K562 (cell line): ENCODE data around the gene NAA80. TPM values are rescaled to one million over a fixed set of nuclear protein-coding genes. Genes with fewer than 3 reads are reported as not detected.

Source experiments
- ATAC-seq: fragments of 200-7000 bp; cut with Tn5 transposase; 3 replicates; pipeline ENCODE4 v1.9.1; 2020; ENCODE audit warnings: moderate library complexity
- BruUV-seq: library from RNA; stranded (reverse); fragments of 400-500 nt; replicated peaks from 2 replicates; lab custom pipeline; 2021; lab: Mats Ljungman, UMichigan
- CTCF ChIA-PET: fragments of 300-600 bp; formaldehyde crosslinking; extraction: SDS; loops from one replicate; lab custom pipeline; 2021; ENCODE audit warnings: low intra/inter-chr PET ratio; lab: Yijun Ruan, JAX
- POLR2A ChIA-PET: fragments of 300-600, 350-650 bp; sonication (Branson Sonifier 250); formaldehyde crosslinking; extraction: SDS; loops from one replicate; lab custom pipeline; 2021; ENCODE audit warnings: antibody characterized with exemption, inconsistent platforms; lab: Yijun Ruan, JAX
- DNase-seq, 4 experiments: peaks; one replicate each; pipeline versions ENCODE4 v3.0.0 to v3.0.0-alpha.2; 2011 to 2018; ENCODE audit warnings: low spot score in 3 of 4, mixed read lengths in 3 of 4; ENCODE audit errors: extremely low read depth in 1 of 4
- FAIRE-seq: peaks from 2 replicates; lab custom pipeline; 2011; peaks lifted over from hg19 to GRCh38; lab: Jason Lieb, UNC
- H2AFZ ChIP-seq: 2 replicates; pipeline ENCODE4 v1.6.0; 2011; ENCODE audit warnings: low read depth, low read length, control low read depth, inconsistent platforms
- H3K27ac ChIP-seq: fragments of 200-600 bp; 3 replicates; pipeline ENCODE4 v1.8.0; 2011; ENCODE audit warnings: low read depth, mild to moderate bottlenecking, control low read depth, inconsistent platforms, low read length, moderate library complexity, mixed read lengths; ENCODE audit errors: extremely low read depth
- H3K27me3 ChIP-seq, 2 experiments: fragments of 300-600 bp in 1 of 2; 2 replicates in 1 of 2; 3 replicates in 1 of 2; pipeline versions ENCODE4 v1.6.0 to v1.8.0; 2011; ENCODE audit warnings: inconsistent platforms in 2 of 2, low read length in 2 of 2, mild to moderate bottlenecking in 1 of 2, mixed read lengths in 1 of 2, moderate library complexity in 1 of 2; ENCODE audit not compliant: control insufficient read depth in 2 of 2, insufficient read depth in 2 of 2
- H3K36me3 ChIP-seq: fragments of 300-600 bp; 3 replicates; pipeline ENCODE4 v1.8.0; 2011; ENCODE audit warnings: mild to moderate bottlenecking, low read length, inconsistent platforms; ENCODE audit not compliant: control insufficient read depth, insufficient read depth
- H3K4me1 ChIP-seq, 2 experiments: fragments of 200-600 bp in 1 of 2; replicated peaks in 1 of 2; 2 replicates in 1 of 2; 3 replicates in 1 of 2; pipeline versions ENCODE4 v1.5.1 to v1.8.0; 2011; ENCODE audit warnings: inconsistent platforms in 2 of 2, low read length in 2 of 2, mild to moderate bottlenecking in 1 of 2, mixed read lengths in 1 of 2, moderate library complexity in 1 of 2; ENCODE audit not compliant: control insufficient read depth in 2 of 2, insufficient read depth in 2 of 2
- H3K4me2 ChIP-seq: 2 replicates; pipeline ENCODE4 v1.6.1; 2011; ENCODE audit warnings: low read length, control low read depth, inconsistent platforms, mixed read lengths; ENCODE audit not compliant: insufficient read depth
- H3K4me3 ChIP-seq: fragments of 200-600 bp; sonication (generic), shearing (Covaris generic); 2 replicates; pipeline ENCODE4 v1.5.1; 2016; ENCODE audit warnings: control low read depth, inconsistent platforms
- H3K79me2 ChIP-seq: fragments of 200-600 bp; 3 replicates; pipeline ENCODE4 v1.8.0; 2011; ENCODE audit warnings: low read length, inconsistent platforms; ENCODE audit not compliant: control insufficient read depth, insufficient read depth
- H3K9ac ChIP-seq, 2 experiments: 2 replicates each; pipeline versions ENCODE4 v1.6.0 to v1.6.1; 2011; ENCODE audit warnings: low read depth in 2 of 2, low read length in 2 of 2, control low read depth in 1 of 2, inconsistent platforms in 1 of 2, mild to moderate bottlenecking in 1 of 2, mixed read lengths in 1 of 2; ENCODE audit not compliant: insufficient read depth in 1 of 2
- H3K9me1 ChIP-seq: one replicate; pipeline ENCODE4 v1.6.0; 2011; ENCODE audit warnings: inconsistent platforms, mild to moderate bottlenecking, low read length, moderate library complexity; ENCODE audit not compliant: control insufficient read depth, insufficient read depth
- H3K9me3 ChIP-seq: replicated peaks from 2 replicates; pipeline ENCODE4 v1.5.1; 2011; ENCODE audit warnings: low read depth, low read length, inconsistent platforms; ENCODE audit not compliant: control insufficient read depth, insufficient read depth
- H4K20me1 ChIP-seq: replicated peaks from 2 replicates; pipeline ENCODE4 v1.6.1; 2011; ENCODE audit warnings: low read length, inconsistent platforms, mixed read lengths; ENCODE audit not compliant: control insufficient read depth, insufficient read depth
- ATF2 ChIP-seq: sonication (generic); formaldehyde crosslinking; IDR thresholded peaks from 2 replicates; pipeline ENCODE4 v1.8.1; 2022; ENCODE audit warnings: missing genetic modification reagents
- ATF4 ChIP-seq: fragments of 450-650 bp; formaldehyde crosslinking; IDR thresholded peaks from 2 replicates; pipeline ENCODE4 v1.4.0; 2022; ENCODE audit warnings: mild to moderate bottlenecking, moderate library complexity
- BCL6 ChIP-seq: fragments of 250-450 bp; sonication (Bioruptor Pico); IDR thresholded peaks from 2 replicates; pipeline ENCODE4 v1.4.0; 2020
- BDP1 ChIP-seq: IDR thresholded peaks from 3 replicates; pipeline ENCODE4 v1.6.1; 2011; ENCODE audit not compliant: insufficient read length, insufficient read depth
- CBX2 ChIP-seq: fragments of 200-600 bp; sonication (generic); IDR thresholded peaks from one replicate; pipeline ENCODE4 v1.6.1; 2012; ENCODE audit warnings: mild to moderate bottlenecking, low read length, inconsistent platforms; ENCODE audit not compliant: insufficient read depth, poor library complexity, severe bottlenecking
- CBX5 ChIP-seq: IDR thresholded peaks from 2 replicates; pipeline ENCODE4 v1.6.1; 2014; ENCODE audit warnings: low read depth, borderline replicate concordance
- DLX4 ChIP-seq: fragments of 250-450 bp; sonication (Bioruptor Pico); IDR thresholded peaks from 2 replicates; pipeline ENCODE4 v1.6.1; 2021; ENCODE audit warnings: mild to moderate bottlenecking
- HOXB6 ChIP-seq: fragments of 250-450 bp; sonication (Bioruptor Pico); IDR thresholded peaks from 2 replicates; pipeline ENCODE4 v1.5.1; 2022; ENCODE audit warnings: mild to moderate bottlenecking, borderline replicate concordance
- MXD1 ChIP-seq: fragments of 250-450 bp; sonication (Bioruptor Pico); IDR thresholded peaks from 2 replicates; pipeline ENCODE4 v1.8.0; 2021; ENCODE audit warnings: borderline replicate concordance, mild to moderate bottlenecking, moderate library complexity; ENCODE audit not compliant: poor library complexity, severe bottlenecking
- RBM25 ChIP-seq: fragments of 200-400 bp; formaldehyde crosslinking; IDR thresholded peaks from 2 replicates; pipeline ENCODE4 v1.6.1; 2018; ENCODE audit warnings: low read length, low read depth, moderate library complexity; ENCODE audit not compliant: severe bottlenecking
- SMARCC2 ChIP-seq: fragments of 450-650 bp; IDR thresholded peaks from 2 replicates; pipeline ENCODE4 v1.6.1; 2017; ENCODE audit warnings: antibody characterized with exemption, moderate library complexity, mild to moderate bottlenecking, low read depth
- SRF ChIP-seq, 2 experiments: fragments of 250-450, 450-650 bp in 1 of 2; sonication (Bioruptor Pico) in 1 of 2; sonication (generic) in 1 of 2; formaldehyde crosslinking; IDR thresholded peaks; 2 replicates each; pipeline versions ENCODE4 v1.5.0 to v1.5.1; 2020 to 2022; ENCODE audit warnings: mild to moderate bottlenecking in 1 of 2, missing genetic modification reagents in 1 of 2
- TOE1 ChIP-seq, 2 experiments: fragments of 450-650 bp in 1 of 2; sonication (generic) in 1 of 2; formaldehyde crosslinking in 1 of 2; IDR thresholded peaks; 2 replicates each; pipeline versions ENCODE4 v1.7.1 to v1.8.0; 2016 to 2022; ENCODE audit warnings: borderline replicate concordance in 2 of 2, mild to moderate bottlenecking in 2 of 2, antibody characterized with exemption in 1 of 2, inconsistent platforms in 1 of 2, low read depth in 1 of 2, missing genetic modification reagents in 1 of 2, moderate library complexity in 1 of 2
- YY1 ChIP-seq, 3 experiments: IDR thresholded peaks; 2 replicates each; pipeline ENCODE4 v1.6.1; 2011; ENCODE audit warnings: low read length in 2 of 3, mild to moderate bottlenecking in 2 of 3, moderate library complexity in 2 of 3, borderline replicate concordance in 1 of 3, control low read depth in 1 of 3, low read depth in 1 of 3; ENCODE audit not compliant: insufficient read depth in 3 of 3, insufficient replicate concordance in 2 of 3, control insufficient read depth in 1 of 3, insufficient read length in 1 of 3; ENCODE audit errors: extremely low read depth in 1 of 3
- ZNF695 ChIP-seq: fragments of 450-650 bp; formaldehyde crosslinking; IDR thresholded peaks from 2 replicates; pipeline ENCODE4 v1.4.0; 2020; ENCODE audit warnings: mild to moderate bottlenecking, moderate library complexity
- WGBS: fragments of 100-300 bp; shearing (Covaris generic); methylation state at CpG from one replicate; pipeline ENCODE4 v1.1.6; 2016; ENCODE audit warnings: low coverage, mixed read lengths; ENCODE audit not compliant: insufficient coverage; ENCODE audit errors: missing lambda C conversion rate; 5-methylcytosine and 5-hydroxymethylcytosine counted together
- in situ Hi-C: fragments of 300-500 bp; cut with MboI; formaldehyde crosslinking; loops from 4 replicates; pipeline ENCODE4 v1.15.0; 2018; ENCODE audit warnings: inconsistent platforms, mixed read lengths
- intact Hi-C: fragments of 100-400 bp; cut with micrococcal nuclease; formaldehyde crosslinking; loops from 2 replicates; pipeline ENCODE4 v1.14.2; 2022
- polyA plus RNA-seq, 8 experiments: library from polyadenylated mRNA; depleted of rRNA in 4 of 8; stranded (reverse) in 5 of 8; unstranded in 3 of 8; fragments of >200 nt; fragmentation: Nextera tagmentation in 2 of 8; fragmentation: Illumina TruSeq in 1 of 8; extraction: Ambion mirVana in 2 of 8; extraction: Trizol in 1 of 8; gene quantifications; 2 replicates each; pipeline versions ENCODE4 v1.2.1 to v1.2.3, GENCODE V29; 2011 to 2014; ENCODE audit warnings: inconsistent platforms in 1 of 8, missing spikeins in 1 of 8
- total RNA-seq, 7 experiments: library from RNA; depleted of rRNA in 6 of 7; stranded (reverse); fragments of >200 nt in 6 of 7; fragmentation: Illumina TruSeq in 2 of 7; extraction: Trizol in 2 of 7; gene quantifications; 2 replicates each; pipeline versions ENCODE4 v1.2.1 to v1.2.3, GENCODE V29; 2011 to 2021; ENCODE audit warnings: low replicate concordance in 1 of 7

Gene NAA80
- total and polyA plus RNA-seq, 9 of the 15 experiments (the other 6 are each of a cell fraction or from before 2014, with no cell fraction given): 0.82 to 24.0 (median 8.6) TPM

- peak within 1 kb of the TSS; percentile 79 for H3K4me3 ChIP-seq
- H3K27me3 ChIP-seq: no peaks in the 10 kb centered on the region
- peak; percentile 96 for FAIRE-seq
- peak; percentile 75 to 96 (median 80) for DNase-seq
- peaks cover 33% of the 10 kb centered on the region for H3K79me2 ChIP-seq
- intact Hi-C loops: no loop called here
- POLR2A ChIA-PET: interaction anchor here (0.7 to 2.4 kb wide), 8 partner anchors 8 to 654 kb away, joined by 3 to 8 read pairs (median 4); no protein-coding TSS in a partner anchor
- CTCF ChIA-PET: no interaction called here
- peak within 1 kb of the TSS; percentile 95 to 100 for H3K9ac ChIP-seq
- H3K4me1 ChIP-seq: peaks cover 8 to 66% of the 10 kb centered on the region in 2 experiments; a peak in 3 of 5 replicates
- ATAC-seq: peak; percentile 99
- no peaks in the 10 kb centered on the region for H3K9me1 ChIP-seq
- BruUV-seq: TSS peak; percentile 91
- H3K27ac ChIP-seq: peak within 1 kb of the TSS; percentile 96
- in situ Hi-C loops: no loop called here
- 2% methylated on average over 29 of the region's 67 CpGs for WGBS
- peak within 1 kb of the TSS; percentile 70 for H2AFZ ChIP-seq
- peaks cover 41% of the 10 kb centered on the region; the same call in 2 of the 3 replicates for H3K36me3 ChIP-seq
- no peaks in the 10 kb centered on the region for H3K9me3 ChIP-seq
- no peaks in the 10 kb centered on the region for H4K20me1 ChIP-seq
- peak within 1 kb of the TSS; percentile 91 for H3K4me2 ChIP-seq
- TF ChIP-seq SRF (CRISPR knock-in tag; IDR thresholded peaks at IDR 0.05) (no peak), CBX2 (no peak), CBX5 (no peak), BCL6 (peak; percentile 82), TOE1 (IDR thresholded peaks at IDR 0.05; ENCODE audit: borderline replicate concordance) (no peak), TOE1 (CRISPR knock-in tag; IDR thresholded peaks at IDR 0.05; ENCODE audit: borderline replicate concordance, low read depth) (no peak), SMARCC2 (no peak), ZNF695 (CRISPR knock-in tag) (no peak), BDP1 (no peak), RBM25 (no peak), DLX4 (CRISPR knock-in tag) (no peak), HOXB6 (CRISPR knock-in tag) (no peak), MXD1 (no peak), YY1 (IDR thresholded peaks at IDR 0.05; ENCODE audit: borderline replicate concordance in 1 of 3, control insufficient read depth in 1 of 3, extremely low read depth in 1 of 3, insufficient read depth in 3 of 3, insufficient read length in 1 of 3, insufficient replicate concordance in 2 of 3, low read depth in 1 of 3, low read length in 2 of 3) (peak; percentile 52 to 92 (median 87)), ATF4 (CRISPR knock-in tag) (peak; percentile 72), ATF2 (CRISPR knock-in tag) (no peak)
These were observed 6.8 kb downstream of the NAA80 start, which contains the start of gene IFRD2 for GRCh38 chr3:50292159-50293078. TSS of gene IFRD2 (minus strand) at chr3:50292429. CDS start at chr3:50292274, 155 bp downstream.
